Caco-2 (cell line): ENCODE results near the gene AUTS2. TPM values are rescaled to one million over a fixed set of nuclear protein-coding genes. Genes with fewer than 3 reads are reported as not detected.
A peak's percentile ranks its signal among the peaks of the same experiment; 100 is the strongest.

Experiments
- BruUV-seq: library from RNA; stranded (reverse); fragments of 400-500 nt; replicated peaks from 2 replicates; lab custom pipeline; 2021; lab: Mats Ljungman, UMichigan
- CTCF ChIA-PET: fragments of 300-600 bp; sonication (Branson Sonifier 250); formaldehyde crosslinking; loops from one replicate; lab custom pipeline; 2022; ENCODE audit warnings: antibody characterized with exemption; lab: Charles Lee
- POLR2A ChIA-PET: fragments of 300-600 bp; sonication (Branson Sonifier 250); formaldehyde crosslinking; loops from one replicate; lab custom pipeline; 2022; ENCODE audit warnings: antibody characterized with exemption; lab: Charles Lee
- DNase-seq, 2 experiments: peaks; one replicate each; pipeline versions ENCODE4 v3.0.0 to v3.0.0-alpha.2; 2020 to 2022
- H3K27me3 ChIP-seq: replicated peaks from 2 replicates; pipeline ENCODE4 v1.6.0; 2011; ENCODE audit warnings: low read length; ENCODE audit not compliant: control insufficient read depth, insufficient read depth
- H3K36me3 ChIP-seq: 2 replicates; pipeline ENCODE4 v1.5.1; 2011; ENCODE audit warnings: low read length; ENCODE audit not compliant: control insufficient read depth, insufficient read depth
- H3K4me1 ChIP-seq: fragments of 250-450 bp; sonication (Bioruptor Pico); 2 replicates; pipeline ENCODE4 v1.5.1; 2020; ENCODE audit warnings: mild to moderate bottlenecking
- H3K4me3 ChIP-seq: 2 replicates; pipeline ENCODE4 v1.5.1; 2011; ENCODE audit warnings: low read depth, mild to moderate bottlenecking, control low read depth, low read length
- H3K9me3 ChIP-seq: fragments of 250-450 bp; sonication (Bioruptor Pico); 2 replicates; pipeline ENCODE4 v1.5.1; 2020; ENCODE audit warnings: mild to moderate bottlenecking, moderate library complexity
- H3K27ac Mint-ChIP-seq: one replicate; pipeline ENCODE4 v1.8.0; 2022; ENCODE audit warnings: mixed read lengths; ENCODE audit not compliant: unreplicated experiment
- H3K27me3 Mint-ChIP-seq: one replicate; pipeline ENCODE4 v1.8.0; 2022; ENCODE audit warnings: mixed read lengths; ENCODE audit not compliant: insufficient read depth, unreplicated experiment
- H3K36me3 Mint-ChIP-seq: one replicate; pipeline ENCODE4 v1.8.0; 2022; ENCODE audit warnings: mild to moderate bottlenecking, mixed read lengths; ENCODE audit not compliant: insufficient read depth, unreplicated experiment
- H3K4me1 Mint-ChIP-seq: one replicate; pipeline ENCODE4 v1.8.0; 2022; ENCODE audit warnings: low read depth, mixed read lengths; ENCODE audit not compliant: unreplicated experiment
- H3K4me3 Mint-ChIP-seq: one replicate; pipeline ENCODE4 v1.8.0; 2022; ENCODE audit warnings: mild to moderate bottlenecking, moderate library complexity, mixed read lengths; ENCODE audit not compliant: unreplicated experiment
- H3K9me3 Mint-ChIP-seq: one replicate; pipeline ENCODE4 v1.8.0; 2022; ENCODE audit warnings: mixed read lengths; ENCODE audit not compliant: unreplicated experiment
- CTCF ChIP-seq, 2 experiments: fragments of 200-600 bp in 1 of 2; IDR thresholded peaks; 1 replicate in 1 of 2; 2 replicates in 1 of 2; pipeline versions ENCODE4 v1.5.1 to v1.8.0; 2011 to 2022; ENCODE audit warnings: antibody characterized with exemption in 1 of 2, control low read depth in 1 of 2, inconsistent platforms in 1 of 2, low read depth in 1 of 2, low read length in 1 of 2, mild to moderate bottlenecking in 1 of 2, moderate library complexity in 1 of 2; ENCODE audit not compliant: insufficient read depth in 1 of 2, severe bottlenecking in 1 of 2, unreplicated experiment in 1 of 2
- intact Hi-C: fragments of 100-400 bp; cut with micrococcal nuclease; formaldehyde crosslinking; loops from one replicate; pipeline ENCODE4 v1.10.0; 2022; ENCODE audit not compliant: unreplicated experiment
- total RNA-seq: library from RNA; stranded (reverse); gene quantifications from 2 replicates; pipeline ENCODE4 v1.2.3, GENCODE V29; 2022

The AUTS2 gene
- total RNA-seq, 1 experiment from 2014 or later, result 37.1 TPM

- Mint-ChIP-seq H3K4me1 (no peaks in the 10 kb centered on the region), H3K27ac (no peak overlapping the region), H3K4me3 (no peak overlapping the region), H3K36me3 (no peaks in the 10 kb centered on the region), H3K27me3 (no peaks in the 10 kb centered on the region), H3K9me3 (no peaks in the 10 kb centered on the region)
- ChIA-PET CTCF (interaction anchor here (0.6 to 1.1 kb wide), 3 partner anchors 192 to 464 kb away, joined by 3 read pairs; no protein-coding TSS in a partner anchor), POLR2A (no interaction called here)
- DNase-seq, result peak; percentile 69 to 73
- Histone ChIP-seq H3K36me3 (no peaks in the 10 kb centered on the region), H3K9me3 (no peaks in the 10 kb centered on the region), H3K27me3 (no peaks in the 10 kb centered on the region), H3K4me1 (no peaks in the 10 kb centered on the region), H3K4me3 (no peak overlapping the region)
- BruUV-seq, result no TSS peak
- intact Hi-C loops, result loop anchor here (1.0 to 2.0 kb wide), 2 partner anchors 192 to 346 kb away; no protein-coding TSS in a partner anchor
- peak; percentile 51 to 79 for TF ChIP-seq CTCF (IDR thresholded peaks at IDR 0.05; ENCODE audit: insufficient read depth in 1 of 2, low read depth in 1 of 2, low read length in 1 of 2, severe bottlenecking in 1 of 2, unreplicated experiment in 1 of 2)
Measured at GRCh38 chr7:70506434-70506833, 908.2 kb downstream of the AUTS2 start.

- no TSS peak for BruUV-seq
- ChIA-PET CTCF (interaction anchor here (0.6 kb wide), 1 partner anchor 31 kb away, joined by 3 read pairs; no protein-coding TSS in a partner anchor), POLR2A (no interaction called here)
- H3K27me3 ChIP-seq, result no peaks in the 10 kb centered on the region
- no peak overlapping the region for H3K4me3 ChIP-seq
- DNase-seq, result no peak
- Mint-ChIP-seq H3K27ac (no peak overlapping the region), H3K9me3 (peaks cover 7% of the 10 kb centered on the region), H3K36me3 (no peaks in the 10 kb centered on the region), H3K27me3 (no peaks in the 10 kb centered on the region), H3K4me3 (no peak overlapping the region), H3K4me1 (no peaks in the 10 kb centered on the region)
- H3K4me1 ChIP-seq, result no peaks in the 10 kb centered on the region
- no peak for TF ChIP-seq CTCF (IDR thresholded peaks at IDR 0.05; ENCODE audit: insufficient read depth in 1 of 2, low read depth in 1 of 2, low read length in 1 of 2, severe bottlenecking in 1 of 2, unreplicated experiment in 1 of 2)
- intact Hi-C loops, result no loop called here
- H3K36me3 ChIP-seq, result no peaks in the 10 kb centered on the region
- H3K9me3 ChIP-seq, result peaks cover 6% of the 10 kb centered on the region; the same call in 1 of the 2 replicates
Measured at GRCh38 chr7:70512144-70512543, 913.9 kb downstream of the AUTS2 start.

- Mint-ChIP-seq H3K4me1 (no peaks in the 10 kb centered on the region), H3K36me3 (no peaks in the 10 kb centered on the region), H3K9me3 (peaks cover 7% of the 10 kb centered on the region), H3K27me3 (no peaks in the 10 kb centered on the region), H3K27ac (no peak overlapping the region), H3K4me3 (no peak overlapping the region)
- Histone ChIP-seq H3K36me3 (no peaks in the 10 kb centered on the region), H3K9me3 (peaks cover 6% of the 10 kb centered on the region; the same call in 1 of the 2 replicates), H3K4me1 (no peaks in the 10 kb centered on the region), H3K27me3 (no peaks in the 10 kb centered on the region), H3K4me3 (no peak overlapping the region)
- no peak for DNase-seq
- TF ChIP-seq CTCF (IDR thresholded peaks at IDR 0.05; ENCODE audit: insufficient read depth in 1 of 2, low read depth in 1 of 2, low read length in 1 of 2, severe bottlenecking in 1 of 2, unreplicated experiment in 1 of 2), result no peak
- ChIA-PET CTCF (no interaction called here), POLR2A (no interaction called here)
- no TSS peak for BruUV-seq
- intact Hi-C loops, result no loop called here
Measured at GRCh38 chr7:70512761-70513160, 914.5 kb downstream of the AUTS2 start.
